H1 (cell line): ENCODE data around the gene SMCHD1. TPM values are rescaled to one million over a fixed set of nuclear protein-coding genes. Genes with fewer than 3 reads are reported as not detected.

ENCODE experiments used
- CTCF ChIA-PET: fragments of 300-600 bp; sonication (Branson Sonifier 250); formaldehyde crosslinking; loops from one replicate; lab custom pipeline; 2021; ENCODE audit not compliant: partially characterized antibody; lab: Charles Lee
- POLR2A ChIA-PET: fragments of 300-600 bp; sonication (Branson Sonifier 250); formaldehyde crosslinking; loops from one replicate; lab custom pipeline; 2021; ENCODE audit warnings: inconsistent platforms; ENCODE audit not compliant: partially characterized antibody; lab: Charles Lee
- DNase-seq, 2 experiments: peaks; one replicate each; pipeline versions ENCODE4 v3.0.0 to v3.0.0-alpha.2; 2010 to 2022; ENCODE audit warnings: low spot score in 2 of 2, low read depth in 1 of 2, mixed read lengths in 1 of 2
- FAIRE-seq: peaks from 2 replicates; lab custom pipeline; 2011; peaks lifted over from hg19 to GRCh38; lab: Jason Lieb, UNC
- H2AFZ ChIP-seq: 2 replicates; pipeline ENCODE4 v1.8.1; 2012; ENCODE audit warnings: low read length, inconsistent platforms
- H2AK5ac ChIP-seq: 2 replicates; pipeline ENCODE4 v1.6.1; 2013; ENCODE audit warnings: low read depth, low read length
- H2BK120ac ChIP-seq: replicated peaks from 2 replicates; pipeline ENCODE3; 2013; ENCODE audit warnings: low read depth, low read length, inconsistent platforms
- H2BK12ac ChIP-seq: 2 replicates; pipeline ENCODE4 v1.6.1; 2013; ENCODE audit warnings: low read depth, low read length
- H2BK15ac ChIP-seq: 2 replicates; pipeline ENCODE4 v1.6.1; 2013; ENCODE audit warnings: low read length
- H2BK20ac ChIP-seq: 2 replicates; pipeline ENCODE4 v1.6.1; 2013; ENCODE audit warnings: low read length
- H2BK5ac ChIP-seq: 2 replicates; pipeline ENCODE4 v1.6.1; 2013; ENCODE audit warnings: low read depth, low read length
- H3K14ac ChIP-seq: 2 replicates; pipeline ENCODE4 v1.6.1; 2013; ENCODE audit warnings: inconsistent platforms; ENCODE audit not compliant: insufficient read length
- H3K18ac ChIP-seq: 2 replicates; pipeline ENCODE4 v1.6.1; 2013; ENCODE audit warnings: low read length; ENCODE audit errors: extremely low read depth
- H3K23ac ChIP-seq: 2 replicates; pipeline ENCODE4 v1.6.1; 2013; ENCODE audit warnings: inconsistent platforms; ENCODE audit not compliant: insufficient read length
- H3K23me2 ChIP-seq: 2 replicates; pipeline ENCODE4 v1.6.1; 2013; ENCODE audit warnings: low read depth, low read length
- H3K27ac ChIP-seq: 2 replicates; pipeline ENCODE4 v1.6.1; 2011; ENCODE audit warnings: low read depth, low read length, inconsistent platforms
- H3K27me3 ChIP-seq, 4 experiments: replicated peaks in 1 of 4; 1 replicate in 1 of 4; 2 replicates in 3 of 4; pipeline versions ENCODE4 v1.6.1 to v1.8.1; 2011 to 2013; ENCODE audit warnings: low read length in 3 of 4, mild to moderate bottlenecking in 3 of 4, inconsistent platforms in 2 of 4, mixed read lengths in 2 of 4, moderate library complexity in 1 of 4; ENCODE audit not compliant: control insufficient read depth in 3 of 4, insufficient read depth in 3 of 4; ENCODE audit errors: extremely low read depth in 1 of 4
- H3K36me3 ChIP-seq, 4 experiments: 2 replicates each; pipeline versions ENCODE4 v1.6.1 to v1.8.1; 2011 to 2013; ENCODE audit warnings: mild to moderate bottlenecking in 4 of 4, low read length in 3 of 4, moderate library complexity in 2 of 4, control low read depth in 1 of 4, inconsistent platforms in 1 of 4; ENCODE audit not compliant: insufficient read depth in 4 of 4, control insufficient read depth in 2 of 4
- H3K4ac ChIP-seq: replicated peaks from 2 replicates; pipeline ENCODE3; 2013; ENCODE audit warnings: low read length, low read depth, mixed read lengths, inconsistent platforms; ENCODE audit not compliant: insufficient read length
- H3K4me1 ChIP-seq, 4 experiments: replicated peaks in 1 of 4; 1 replicate in 1 of 4; 2 replicates in 3 of 4; pipeline versions ENCODE4 v1.6.1 to v1.8.1; 2011 to 2013; ENCODE audit warnings: low read length in 3 of 4, inconsistent platforms in 2 of 4, mixed read lengths in 1 of 4; ENCODE audit not compliant: insufficient read depth in 4 of 4, control insufficient read depth in 3 of 4
- H3K4me2 ChIP-seq, 2 experiments: 2 replicates each; pipeline versions ENCODE4 v1.6.1 to v1.8.1; 2011 to 2013; ENCODE audit warnings: low read depth in 2 of 2, low read length in 2 of 2, control low read depth in 1 of 2, inconsistent platforms in 1 of 2, mild to moderate bottlenecking in 1 of 2; ENCODE audit not compliant: insufficient read depth in 1 of 2
- H3K4me3 ChIP-seq, 4 experiments: fragments of 200-600, 300-600 bp in 1 of 4; sonication (generic), shearing (Covaris generic), sonication (Bioruptor Twin) in 1 of 4; 2 replicates each; pipeline versions ENCODE4 v1.5.1 to v1.8.1; 2011 to 2016; ENCODE audit warnings: low read length in 4 of 4, low read depth in 3 of 4, control low read depth in 2 of 4, inconsistent platforms in 2 of 4, mild to moderate bottlenecking in 2 of 4, mixed read lengths in 1 of 4, moderate library complexity in 1 of 4; ENCODE audit not compliant: insufficient read depth in 2 of 4; ENCODE audit errors: extremely low read depth in 1 of 4
- H3K56ac ChIP-seq: replicated peaks from 2 replicates; pipeline ENCODE3; 2013; ENCODE audit warnings: low read depth, mild to moderate bottlenecking, mixed read lengths, low read length, inconsistent platforms; ENCODE audit not compliant: insufficient read length
- H3K79me1 ChIP-seq: 2 replicates; pipeline ENCODE4 v1.6.1; 2013; ENCODE audit warnings: low read depth, low read length, control low read depth
- H3K79me2 ChIP-seq, 2 experiments: 2 replicates each; pipeline versions ENCODE4 v1.6.1 to v1.8.1; 2012 to 2013; ENCODE audit warnings: low read length in 2 of 2, mild to moderate bottlenecking in 2 of 2, inconsistent platforms in 1 of 2; ENCODE audit not compliant: insufficient read depth in 2 of 2, control insufficient read depth in 1 of 2
- H3K9ac ChIP-seq, 4 experiments: replicated peaks in 1 of 4; 1 replicate in 1 of 4; 2 replicates in 3 of 4; pipeline versions ENCODE4 v1.6.1 to v1.8.1; 2011 to 2013; ENCODE audit warnings: low read depth in 3 of 4, low read length in 3 of 4, control low read depth in 2 of 4, mild to moderate bottlenecking in 2 of 4, moderate library complexity in 2 of 4, inconsistent platforms in 1 of 4; ENCODE audit errors: extremely low read depth in 1 of 4
- H3K9me3 ChIP-seq, 2 experiments: 2 replicates each; pipeline versions ENCODE4 v1.6.1 to v1.8.1; 2012 to 2013; ENCODE audit warnings: mild to moderate bottlenecking in 2 of 2, moderate library complexity in 2 of 2, control low read depth in 1 of 2, inconsistent platforms in 1 of 2, low read depth in 1 of 2, low read length in 1 of 2, mixed read lengths in 1 of 2; ENCODE audit not compliant: insufficient read depth in 2 of 2
- H4K20me1 ChIP-seq, 2 experiments: replicated peaks in 1 of 2; 2 replicates each; pipeline versions ENCODE3 to v1.8.1; 2011 to 2013; ENCODE audit warnings: inconsistent platforms in 2 of 2, low read length in 2 of 2, mild to moderate bottlenecking in 1 of 2; ENCODE audit not compliant: insufficient read depth in 2 of 2, control insufficient read depth in 1 of 2
- H4K5ac ChIP-seq: 2 replicates; pipeline ENCODE4 v1.6.1; 2013; ENCODE audit warnings: low read length, low read depth, mixed read lengths, inconsistent platforms; ENCODE audit not compliant: insufficient read length
- H4K8ac ChIP-seq: 2 replicates; pipeline ENCODE4 v1.8.0; 2013; ENCODE audit warnings: mild to moderate bottlenecking, moderate library complexity, low read length, inconsistent platforms; ENCODE audit not compliant: insufficient read depth; ENCODE audit errors: extremely low read depth
- H4K91ac ChIP-seq: replicated peaks from 2 replicates; pipeline ENCODE3; 2013; ENCODE audit warnings: low read length, mixed read lengths, inconsistent platforms; ENCODE audit not compliant: insufficient read length
- ASH2L ChIP-seq: fragments of 200-600, 300-600 bp; sonication (generic); IDR thresholded peaks from one replicate; pipeline ENCODE4 v1.7.1; 2017; ENCODE audit warnings: low read length
- CEBPB ChIP-seq: IDR thresholded peaks from 2 replicates; pipeline ENCODE4 v1.6.1; 2012; ENCODE audit warnings: low read depth, low read length
- CHD1 ChIP-seq: IDR thresholded peaks from 2 replicates; pipeline ENCODE4 v1.6.1; 2012; ENCODE audit warnings: low read depth, low read length, improper control_type of control experiment
- CHD2 ChIP-seq: IDR thresholded peaks from 2 replicates; pipeline ENCODE4 v1.6.1; 2012; ENCODE audit warnings: low read length, improper control_type of control experiment
- HDAC6 ChIP-seq: IDR thresholded peaks from one replicate; pipeline ENCODE4 v1.7.1; 2012; ENCODE audit warnings: low read depth, mild to moderate bottlenecking, inconsistent platforms, low read length, moderate library complexity
- KDM1A ChIP-seq: fragments of 200-600, 300-600 bp; sonication (generic); IDR thresholded peaks from 2 replicates; pipeline ENCODE4 v1.7.1; 2016; ENCODE audit warnings: mild to moderate bottlenecking, low read length, borderline replicate concordance
- MAFK ChIP-seq: IDR thresholded peaks from 2 replicates; pipeline ENCODE4 v1.6.1; 2012; ENCODE audit warnings: low read depth, mild to moderate bottlenecking, improper control_type of control experiment, low read length
- NRF1 ChIP-seq: IDR thresholded peaks from 2 replicates; pipeline ENCODE4 v1.6.1; 2011; ENCODE audit warnings: mild to moderate bottlenecking, low read depth, low read length, improper control_type of control experiment
- RAD21 ChIP-seq, 2 experiments: IDR thresholded peaks in 1 of 2; conservative IDR thresholded peaks in 1 of 2; 2 replicates each; pipeline ENCODE4 v1.6.1; 2011; ENCODE audit warnings: low read depth in 2 of 2, low read length in 2 of 2, improper control_type of control experiment in 1 of 2, inconsistent platforms in 1 of 2, mild to moderate bottlenecking in 1 of 2, moderate library complexity in 1 of 2
- SIN3A ChIP-seq, 2 experiments: IDR thresholded peaks in 1 of 2; conservative IDR thresholded peaks in 1 of 2; 2 replicates each; pipeline ENCODE4 v1.6.1; 2011 to 2012; ENCODE audit warnings: low read length in 2 of 2, improper control_type of control experiment in 1 of 2, low read depth in 1 of 2, mild to moderate bottlenecking in 1 of 2
- SRF ChIP-seq: IDR thresholded peaks from 2 replicates; pipeline ENCODE4 v1.6.1; 2011; ENCODE audit warnings: mild to moderate bottlenecking, low read depth, low read length, moderate library complexity
- TAF7 ChIP-seq: optimal IDR thresholded peaks from 2 replicates; pipeline ENCODE3; 2011; ENCODE audit warnings: low read depth, mild to moderate bottlenecking, inconsistent platforms, low read length, moderate library complexity, borderline replicate concordance
- polyA plus RNA-seq, 7 experiments: library from polyadenylated mRNA; depleted of rRNA in 3 of 7; stranded (reverse) in 5 of 7; unstranded in 2 of 7; fragments of >200 nt in 5 of 7; fragments of 200-250 nt in 2 of 7; gene quantifications; 1 replicate in 5 of 7; 2 replicates in 1 of 7; 4 replicates in 1 of 7; pipeline versions ENCODE4 v1.2.1 to v1.2.3, GENCODE V29; 2011 to 2013; ENCODE audit warnings: missing spikeins in 2 of 7, mixed read lengths in 2 of 7
- total RNA-seq: library from RNA; stranded (reverse); fragmentation: NEBNext Ultra II Directional; extraction: Animal tissue kit (Norgen Biotek cat#: 25700); gene quantifications from 2 replicates; pipeline ENCODE4 v1.2.1, GENCODE V29; 2021

The SMCHD1 gene
- total and polyA plus RNA-seq, 2 of the 8 experiments (the other 6 are each of a cell fraction or from before 2014, with no cell fraction given), result 9.3 to 32.0 TPM

GRCh38 chr18:2683055-2683454 is 27.5 kb downstream of the SMCHD1 start:
- ChIA-PET CTCF (interaction anchor here (0.7 kb wide), 1 partner anchor 9 kb away, joined by 3 read pairs; no protein-coding TSS in a partner anchor), POLR2A (no interaction called here)
- Histone ChIP-seq H3K4me3 (no peak overlapping the region), H3K79me1 (no peaks in the 10 kb centered on the region), H4K8ac (no peak overlapping the region), H3K36me3 (peaks cover 0 to 13% (median 4%) of the 10 kb centered on the region in 4 experiments; a peak in 3 of 8 replicates), H2BK120ac (no peak overlapping the region), H3K23me2 (no peaks in the 10 kb centered on the region; the same call in 1 of the 2 replicates), H4K91ac (no peak overlapping the region), H2BK20ac (no peak overlapping the region), H2AFZ (no peak overlapping the region), H3K9ac (no peak overlapping the region), H2BK15ac (no peak overlapping the region), H4K20me1 (no peaks in the 10 kb centered on the region), H2BK5ac (no peak overlapping the region), H2AK5ac (no peak overlapping the region), H3K79me2 (peaks cover 0 to 20% of the 10 kb centered on the region in 2 experiments; a peak in 3 of 4 replicates), H3K4ac (no peak overlapping the region), H3K23ac (no peak overlapping the region), H3K27me3 (no peaks in the 10 kb centered on the region), H3K27ac (no peak overlapping the region), H3K4me2 (no peak overlapping the region), H2BK12ac (no peak overlapping the region), H3K14ac (no peak overlapping the region), H3K18ac (no peak overlapping the region), H4K5ac (no peak overlapping the region), H3K9me3 (peaks cover 0 to 4% of the 10 kb centered on the region in 2 experiments; a peak in 1 of 4 replicates), H3K56ac (no peak overlapping the region), H3K4me1 (no peaks in the 10 kb centered on the region)
- DNase-seq (no peak), FAIRE-seq (no peak)
- no peak for TF ChIP-seq CHD1
- no peak for TF ChIP-seq KDM1A
- TF ChIP-seq TAF7, result no peak
- TF ChIP-seq HDAC6, result no peak
- TF ChIP-seq MAFK, result no peak
- TF ChIP-seq ASH2L, result no peak
- no peak for TF ChIP-seq NRF1
- no peak for TF ChIP-seq CEBPB
- no peak for TF ChIP-seq CHD2
- no peak for TF ChIP-seq SIN3A (conservative IDR thresholded peaks at IDR 0.05 in 1 of 2, IDR thresholded peaks at IDR 0.05 in 1 of 2; ENCODE audit: low read depth in 1 of 2, low read length in 2 of 2)
- no peak for TF ChIP-seq RAD21 (IDR thresholded peaks at IDR 0.05 in 1 of 2, conservative IDR thresholded peaks at IDR 0.05 in 1 of 2; ENCODE audit: low read depth in 2 of 2, low read length in 2 of 2)
- TF ChIP-seq SRF, result no peak
